CD14-positive monocyte (primary cell): Measurements from ENCODE around the gene CLDN24. TPM values are rescaled to one million over a fixed set of nuclear protein-coding genes. Genes with fewer than 3 reads are reported as not detected.

ENCODE experiments used
- DNase-seq, 3 donors: peaks; one replicate each; pipeline ENCODE4 v3.0.0-alpha.2; 2011 to 2022
- H2AFZ ChIP-seq: 2 replicates; pipeline ENCODE4 v1.6.0; 2012; ENCODE audit warnings: mild to moderate bottlenecking, low read depth, low read length, inconsistent platforms; ENCODE audit not compliant: insufficient read depth, poor library complexity, severe bottlenecking
- H3K27ac ChIP-seq, 2 donors: 1 replicate in 1 of 2; 2 replicates in 1 of 2; pipeline ENCODE4 v1.5.1; 2012 to 2013; ENCODE audit warnings: low read length in 2 of 2, control low read depth in 1 of 2, inconsistent platforms in 1 of 2, low read depth in 1 of 2, mild to moderate bottlenecking in 1 of 2
- H3K27me3 ChIP-seq, 2 donors: one replicate each; pipeline versions ENCODE4 v1.6.0 to v1.6.1; 2011 to 2013; ENCODE audit warnings: low read length in 2 of 2; ENCODE audit not compliant: control insufficient read depth in 2 of 2, insufficient read depth in 2 of 2
- H3K36me3 ChIP-seq, 2 donors: replicated peaks in 1 of 2; 1 replicate in 1 of 2; 2 replicates in 1 of 2; pipeline versions ENCODE4 v1.5.1 to v1.6.1; 2012 to 2013; ENCODE audit warnings: low read length in 2 of 2, control low read depth in 1 of 2, inconsistent platforms in 1 of 2, mild to moderate bottlenecking in 1 of 2; ENCODE audit not compliant: insufficient read depth in 2 of 2, control insufficient read depth in 1 of 2
- H3K4me1 ChIP-seq, 2 donors: 1 replicate in 1 of 2; 2 replicates in 1 of 2; pipeline versions ENCODE4 v1.5.1 to v1.6.1; 2012 to 2013; ENCODE audit warnings: low read length in 2 of 2, control low read depth in 1 of 2, inconsistent platforms in 1 of 2, mild to moderate bottlenecking in 1 of 2, moderate library complexity in 1 of 2; ENCODE audit not compliant: insufficient read depth in 2 of 2, control insufficient read depth in 1 of 2
- H3K4me2 ChIP-seq: replicated peaks from 2 replicates; pipeline ENCODE3; 2012; ENCODE audit warnings: low read length, moderate library complexity, mild to moderate bottlenecking; ENCODE audit not compliant: poor library complexity, severe bottlenecking; ENCODE audit errors: extremely low read depth
- H3K4me3 ChIP-seq, 3 experiments: fragments of 200-600 bp in 1 of 3; sonication (generic) in 1 of 3; replicated peaks in 1 of 3; 1 replicate in 2 of 3; 2 replicates in 1 of 3; pipeline ENCODE4 v1.5.1; 2011 to 2013; ENCODE audit warnings: low read length in 3 of 3, mild to moderate bottlenecking in 3 of 3, control low read depth in 2 of 3, low read depth in 2 of 3, inconsistent platforms in 1 of 3, moderate library complexity in 1 of 3
- H3K79me2 ChIP-seq: 2 replicates; pipeline ENCODE4 v1.6.0; 2012; ENCODE audit warnings: mild to moderate bottlenecking, control low read depth, inconsistent platforms, low read length, moderate library complexity; ENCODE audit not compliant: insufficient read depth
- H3K9ac ChIP-seq: 2 replicates; pipeline ENCODE4 v1.6.0; 2017; ENCODE audit warnings: low read length, mild to moderate bottlenecking; ENCODE audit not compliant: insufficient read depth, poor library complexity, severe bottlenecking
- H3K9me3 ChIP-seq, 2 donors: replicated peaks in 1 of 2; 1 replicate in 1 of 2; 2 replicates in 1 of 2; pipeline versions ENCODE4 v1.5.1 to v1.6.1; 2012 to 2013; ENCODE audit warnings: low read length in 2 of 2, control low read depth in 1 of 2; ENCODE audit not compliant: control insufficient read depth in 1 of 2, insufficient read depth in 1 of 2
- H4K20me1 ChIP-seq: 2 replicates; pipeline ENCODE4 v1.6.0; 2012; ENCODE audit warnings: mild to moderate bottlenecking, low read length, control low read depth, moderate library complexity; ENCODE audit not compliant: insufficient read depth
- H3K27ac Mint-ChIP-seq, 7 donors: one replicate each; pipeline ENCODE4 v1.8.0; 2020; ENCODE audit warnings: mild to moderate bottlenecking in 7 of 7, mixed read lengths in 7 of 7, moderate library complexity in 6 of 7, inconsistent platforms in 2 of 7
- H3K27me3 Mint-ChIP-seq, 3 donors: one replicate each; pipeline ENCODE4 v1.8.0; 2021 to 2022; ENCODE audit warnings: low read depth in 3 of 3, mild to moderate bottlenecking in 3 of 3, mixed read lengths in 3 of 3, moderate library complexity in 3 of 3, inconsistent platforms in 1 of 3
- H3K36me3 Mint-ChIP-seq, 2 donors: one replicate each; pipeline ENCODE4 v1.8.0; 2020; ENCODE audit warnings: mixed read lengths in 2 of 2, inconsistent platforms in 1 of 2, mild to moderate bottlenecking in 1 of 2
- H3K4me1 Mint-ChIP-seq: one replicate; pipeline ENCODE4 v1.8.0; 2020; ENCODE audit warnings: mild to moderate bottlenecking, mixed read lengths
- H3K4me3 Mint-ChIP-seq, 2 donors: one replicate each; pipeline ENCODE4 v1.8.0; 2020; ENCODE audit warnings: mild to moderate bottlenecking in 2 of 2, mixed read lengths in 2 of 2, moderate library complexity in 1 of 2
- H3K9me3 Mint-ChIP-seq, 7 donors: one replicate each; pipeline ENCODE4 v1.8.0; 2020 to 2022; ENCODE audit warnings: mixed read lengths in 7 of 7, mild to moderate bottlenecking in 6 of 7, moderate library complexity in 6 of 7, inconsistent platforms in 2 of 7
- CTCF ChIP-seq: fragments of 200-600 bp; IDR thresholded peaks from one replicate; pipeline ENCODE4 v1.8.0; 2022; ENCODE audit warnings: antibody characterized with exemption, mild to moderate bottlenecking
- WGBS: methylation state at CpG from one replicate; pipeline ENCODE4 v1.1.5; 2013; ENCODE audit warnings: missing lambda C conversion rate; ENCODE audit not compliant: insufficient coverage; 5-methylcytosine and 5-hydroxymethylcytosine counted together
- intact Hi-C, 2 donors: fragments of 100-400 bp; cut with micrococcal nuclease; formaldehyde crosslinking; loops; one replicate each; pipeline versions ENCODE4 v1.15.0 to v1.15.1; 2023
- polyA plus RNA-seq, 3 donors: library from polyadenylated mRNA; depleted of rRNA in 1 of 3; unstranded in 2 of 3; stranded (reverse) in 1 of 3; fragments of 300-500 nt in 2 of 3; fragments of >200 nt in 1 of 3; fragmentation: Illumina TruSeq in 2 of 3; gene quantifications; 1 replicate in 2 of 3; 2 replicates in 1 of 3; pipeline ENCODE4 v1.2.3, GENCODE V29; 2012 to 2021

CLDN24 gene
- polyA plus RNA-seq, 3 donors, result not detected

GRCh38 chr4:183287677-183288076, 34.5 kb downstream of the CLDN24 start:
- H3K9ac ChIP-seq, result no peak overlapping the region
- no peak for TF ChIP-seq CTCF
- intact Hi-C loops, result no loop called here
- no peaks in the 10 kb centered on the region for H4K20me1 ChIP-seq
- Mint-ChIP-seq H3K9me3 (peaks cover 3 to 10% (median 6%) of the 10 kb centered on the region in 7 donors), H3K4me1 (no peaks in the 10 kb centered on the region), H3K27ac (peak overlapping the region in 1 of 7 donors; percentile 40), H3K36me3 (peaks cover 14 to 29% of the 10 kb centered on the region in 2 donors), H3K27me3 (no peaks in the 10 kb centered on the region), H3K4me3 (no peak overlapping the region)
- H2AFZ ChIP-seq, result no peak overlapping the region
- H3K79me2 ChIP-seq, result no peaks in the 10 kb centered on the region
- H3K4me3 ChIP-seq, result no peak overlapping the region
- no peak for DNase-seq
- H3K4me2 ChIP-seq, result no peak overlapping the region
- peaks cover 0 to 7% of the 10 kb centered on the region in 2 donors for H3K36me3 ChIP-seq
- peaks cover 0 to 5% of the 10 kb centered on the region in 2 donors for H3K9me3 ChIP-seq
- H3K27me3 ChIP-seq, result no peaks in the 10 kb centered on the region
- no peaks in the 10 kb centered on the region for H3K4me1 ChIP-seq
- no peak overlapping the region for H3K27ac ChIP-seq
- WGBS, result 100% methylated on average over 1 of the region's 6 CpGs

- Histone ChIP-seq H4K20me1 (no peaks in the 10 kb centered on the region), H3K79me2 (no peaks in the 10 kb centered on the region), H3K9ac (no peak overlapping the region), H3K9me3 (peaks cover 0 to 5% of the 10 kb centered on the region in 2 donors), H3K4me1 (no peaks in the 10 kb centered on the region), H3K4me3 (no peak overlapping the region), H2AFZ (no peak overlapping the region), H3K4me2 (no peak overlapping the region), H3K36me3 (peaks cover 0 to 7% of the 10 kb centered on the region in 2 donors), H3K27ac (no peak overlapping the region), H3K27me3 (no peaks in the 10 kb centered on the region)
- H3K9me3 Mint-ChIP-seq, result peaks cover 3 to 10% (median 6%) of the 10 kb centered on the region in 7 donors
- H3K27me3 Mint-ChIP-seq, result no peaks in the 10 kb centered on the region
- peaks cover 14 to 29% of the 10 kb centered on the region in 2 donors for H3K36me3 Mint-ChIP-seq
- intact Hi-C loops, result no loop called here
- TF ChIP-seq CTCF, result no peak
- WGBS, result no CpG with 5 or more reads among the region's 2 CpGs
- no peak for DNase-seq
- no peak overlapping the region for H3K27ac Mint-ChIP-seq
- H3K4me3 Mint-ChIP-seq, result no peak overlapping the region
- no peaks in the 10 kb centered on the region for H3K4me1 Mint-ChIP-seq
Observed at GRCh38 chr4:183287309-183287659, 34.9 kb downstream of the CLDN24 start.
